ENCODE measurements around the gene CCSER2. TPM values are rescaled to one million over a fixed set of nuclear protein-coding genes. Genes with fewer than 3 reads are reported as not detected.
A peak's percentile ranks its signal among the peaks of the same experiment; 100 is the strongest.

The CCSER2 gene
- total RNA-seq, 1 experiment from 2014 or later: 28.9 TPM

DNA sequence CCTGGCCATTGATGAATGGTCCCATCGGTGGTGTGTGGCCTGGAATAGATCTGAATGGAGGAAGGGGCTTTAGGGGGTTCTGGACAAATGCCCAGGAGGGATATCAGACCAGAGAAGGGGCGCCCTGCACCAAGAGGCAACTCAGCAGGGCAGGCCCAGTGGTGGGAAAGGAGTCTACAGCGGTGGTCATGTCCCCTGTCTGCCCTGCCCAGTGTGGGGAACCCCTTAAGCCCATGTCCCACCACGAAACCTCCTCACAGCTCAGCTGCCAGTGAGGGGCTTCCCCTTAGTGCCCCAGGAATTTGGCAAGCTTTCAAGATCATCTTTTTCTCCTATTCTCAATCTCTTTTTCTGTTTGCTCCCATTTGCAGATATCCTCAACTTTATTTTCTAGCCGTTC lies 14.1 kb upstream of the CCSER2 start:
- H3K4me2 ChIP-seq (ENCODE audit: low read length): peak overlapping the region; percentile 65
- H2AFZ ChIP-seq (ENCODE audit: low read depth, low read length, poor library complexity, severe bottlenecking): peak overlapping the region; percentile 84

More for the DNA sequence above, 14.1 kb upstream of the CCSER2 start:
- Histone ChIP-seq H4K20me1 (ENCODE audit: insufficient read depth) (no peaks in the 10 kb centered on the region), H3K79me2 (ENCODE audit: insufficient read depth, low read length) (no peaks in the 10 kb centered on the region), H3K27me3 (ENCODE audit: insufficient read depth, low read length) (no peaks in the 10 kb centered on the region), H3K4me1 (ENCODE audit: control insufficient read depth in 1 of 2, insufficient read depth in 2 of 2, low read length in 2 of 2) (peaks cover 15 to 30% of the 10 kb centered on the region in 2 experiments), H3K9me2 (ENCODE audit: insufficient read depth) (no peaks in the 10 kb centered on the region), H3K9me3 (ENCODE audit: control insufficient read depth in 1 of 2, insufficient read depth in 1 of 2, low read depth in 1 of 2, low read length in 2 of 2) (no peaks in the 10 kb centered on the region), H3K27ac (ENCODE audit: low read depth, low read length) (peak overlapping the region; percentile 62), H3K36me3 (ENCODE audit: control insufficient read depth in 1 of 2, insufficient read depth in 2 of 2, low read length in 2 of 2) (no peaks in the 10 kb centered on the region), H3K9ac (ENCODE audit: low read length) (peak overlapping the region; percentile 18; the same call in 1 of the 2 replicates), H3K4me3 (replicated peaks in 1 of 2; ENCODE audit: low read depth in 1 of 2, low read length in 2 of 2) (peak overlapping the region in 1 of 2 experiments; percentile 25; a peak in 1 of 4 replicates)
- intact Hi-C loops (cut with micrococcal nuclease): no loop called here
- RAD21 ChIA-PET (ENCODE audit: low non-redundant PET in 1 of 2, low total read pairs in 2 of 2, uncharacterized antibody in 2 of 2, unreplicated experiment in 2 of 2): no interaction called here
- POLR2A ChIA-PET: interaction anchor here (2.0 kb wide), 1 partner anchor 14 kb away, joined by 5 read pairs; the partner anchor contains the start of gene CCSER2
- TF ChIP-seq, protein P1, sequence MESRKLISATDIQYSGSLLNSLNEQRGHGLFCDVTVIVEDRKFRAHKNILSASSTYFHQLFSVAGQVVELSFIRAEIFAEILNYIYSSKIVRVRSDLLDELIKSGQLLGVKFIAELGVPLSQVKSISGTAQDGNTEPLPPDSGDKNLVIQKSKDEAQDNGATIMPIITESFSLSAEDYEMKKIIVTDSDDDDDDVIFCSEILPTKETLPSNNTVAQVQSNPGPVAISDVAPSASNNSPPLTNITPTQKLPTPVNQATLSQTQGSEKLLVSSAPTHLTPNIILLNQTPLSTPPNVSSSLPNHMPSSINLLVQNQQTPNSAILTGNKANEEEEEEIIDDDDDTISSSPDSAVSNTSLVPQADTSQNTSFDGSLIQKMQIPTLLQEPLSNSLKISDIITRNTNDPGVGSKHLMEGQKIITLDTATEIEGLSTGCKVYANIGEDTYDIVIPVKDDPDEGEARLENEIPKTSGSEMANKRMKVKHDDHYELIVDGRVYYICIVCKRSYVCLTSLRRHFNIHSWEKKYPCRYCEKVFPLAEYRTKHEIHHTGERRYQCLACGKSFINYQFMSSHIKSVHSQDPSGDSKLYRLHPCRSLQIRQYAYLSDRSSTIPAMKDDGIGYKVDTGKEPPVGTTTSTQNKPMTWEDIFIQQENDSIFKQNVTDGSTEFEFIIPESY (IDR thresholded peaks at IDR 0.05; ENCODE audit: extremely low read depth, insufficient replicate concordance, low read length): no peak
- TF ChIP-seq SIN3A (IDR thresholded peaks at IDR 0.05; ENCODE audit: low read depth): no peak
- no peak for TF ChIP-seq FOSL1 (IDR thresholded peaks at IDR 0.05; ENCODE audit: low read depth)
- no peak for TF ChIP-seq ELF1 (IDR thresholded peaks at IDR 0.05; ENCODE audit: borderline replicate concordance, low read depth)
- TF ChIP-seq, protein P2, sequence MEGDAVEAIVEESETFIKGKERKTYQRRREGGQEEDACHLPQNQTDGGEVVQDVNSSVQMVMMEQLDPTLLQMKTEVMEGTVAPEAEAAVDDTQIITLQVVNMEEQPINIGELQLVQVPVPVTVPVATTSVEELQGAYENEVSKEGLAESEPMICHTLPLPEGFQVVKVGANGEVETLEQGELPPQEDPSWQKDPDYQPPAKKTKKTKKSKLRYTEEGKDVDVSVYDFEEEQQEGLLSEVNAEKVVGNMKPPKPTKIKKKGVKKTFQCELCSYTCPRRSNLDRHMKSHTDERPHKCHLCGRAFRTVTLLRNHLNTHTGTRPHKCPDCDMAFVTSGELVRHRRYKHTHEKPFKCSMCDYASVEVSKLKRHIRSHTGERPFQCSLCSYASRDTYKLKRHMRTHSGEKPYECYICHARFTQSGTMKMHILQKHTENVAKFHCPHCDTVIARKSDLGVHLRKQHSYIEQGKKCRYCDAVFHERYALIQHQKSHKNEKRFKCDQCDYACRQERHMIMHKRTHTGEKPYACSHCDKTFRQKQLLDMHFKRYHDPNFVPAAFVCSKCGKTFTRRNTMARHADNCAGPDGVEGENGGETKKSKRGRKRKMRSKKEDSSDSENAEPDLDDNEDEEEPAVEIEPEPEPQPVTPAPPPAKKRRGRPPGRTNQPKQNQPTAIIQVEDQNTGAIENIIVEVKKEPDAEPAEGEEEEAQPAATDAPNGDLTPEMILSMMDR (IDR thresholded peaks at IDR 0.05 in 2 of 3, conservative IDR thresholded peaks at IDR 0.05 in 1 of 3; ENCODE audit: borderline replicate concordance in 1 of 3, insufficient read depth in 1 of 3, low read depth in 2 of 3, low read length in 2 of 3): no peak
- TF ChIP-seq POLR2AphosphoS5 (IDR thresholded peaks at IDR 0.05; ENCODE audit: low read depth, low read length): no peak
- no peak for TF ChIP-seq YY1 (IDR thresholded peaks at IDR 0.05; ENCODE audit: extremely low read depth, insufficient replicate concordance, low read depth, low read length)
- TF ChIP-seq ZFX (IDR thresholded peaks at IDR 0.05): no peak
- TF ChIP-seq CBX3 (IDR thresholded peaks at IDR 0.05; ENCODE audit: low read depth): no peak
- no peak for TF ChIP-seq TCF7L2 (IDR thresholded peaks at IDR 0.05; ENCODE audit: borderline replicate concordance, extremely low read depth, insufficient read depth, insufficient read length)
- no peak for DNase-seq (ENCODE audit: low read depth, low spot score)
- TSS peak; percentile 34 for BruUV-seq (replicated peaks)
- ATAC-seq: peak; percentile 63
- CTCF ChIA-PET: no interaction called here
